Heart left ventricle (tissue), 16 donors: Measurements from ENCODE around the gene CDK10. TPM values are rescaled to one million over a fixed set of nuclear protein-coding genes. Genes with fewer than 3 reads are reported as not detected.

ENCODE experiments used
- ATAC-seq, 4 donors: fragments of 200-7000 bp; cut with Tn5 transposase; one replicate each; pipeline ENCODE4 v1.9.1; 2020 to 2022; ENCODE audit warnings: moderate library complexity in 4 of 4, mild to moderate bottlenecking in 3 of 4, moderate number of reproducible peaks in 1 of 4
- DNase-seq, 5 donors: peaks; one replicate each; pipeline ENCODE4 v3.0.0-alpha.2; 2020
- H3K27ac ChIP-seq, 12 donors: fragments of 200-600 bp; sonication (generic) in 4 of 12; one replicate each; pipeline versions ENCODE4 v1.5.0 to v1.8.0; 2016 to 2022; ENCODE audit warnings: mild to moderate bottlenecking in 2 of 12
- H3K27me3 ChIP-seq, 9 donors: fragments of 200-600 bp; sonication (generic) in 2 of 9; one replicate each; pipeline versions ENCODE4 v1.5.1 to v1.8.0; 2016 to 2022; ENCODE audit warnings: mild to moderate bottlenecking in 3 of 9
- H3K36me3 ChIP-seq, 9 donors: fragments of 200-600 bp; sonication (generic) in 2 of 9; one replicate each; pipeline versions ENCODE4 v1.5.0 to v1.8.0; 2018 to 2022; ENCODE audit warnings: mild to moderate bottlenecking in 2 of 9
- H3K4me1 ChIP-seq, 12 donors: fragments of 200-600 bp; sonication (generic) in 4 of 12; one replicate each; pipeline versions ENCODE4 v1.5.0 to v1.8.0; 2016 to 2022; ENCODE audit warnings: mild to moderate bottlenecking in 3 of 12
- H3K4me3 ChIP-seq, 12 donors: fragments of 200-600 bp; sonication (generic) in 4 of 12; one replicate each; pipeline versions ENCODE4 v1.5.0 to v1.8.0; 2017 to 2022; ENCODE audit warnings: mild to moderate bottlenecking in 9 of 12, moderate library complexity in 4 of 12
- H3K9me3 ChIP-seq, 12 donors: fragments of 200-600 bp; sonication (generic) in 4 of 12; one replicate each; pipeline versions ENCODE4 v1.5.0 to v1.8.0; 2016 to 2022; ENCODE audit warnings: mild to moderate bottlenecking in 1 of 12
- CTCF ChIP-seq, 12 donors: fragments of 200-600 bp; sonication (generic) in 4 of 12; IDR thresholded peaks; one replicate each; pipeline versions ENCODE4 v1.5.0 to v1.8.0; 2018 to 2022; ENCODE audit warnings: antibody characterized with exemption in 12 of 12, mild to moderate bottlenecking in 5 of 12
- POLR2A ChIP-seq, 2 donors: fragments of 450-650 bp; IDR thresholded peaks; one replicate each; pipeline ENCODE4 v1.6.1; 2017; ENCODE audit warnings: antibody characterized with exemption in 2 of 2, mild to moderate bottlenecking in 2 of 2, moderate library complexity in 2 of 2
- WGBS, 4 donors: extraction: QIAGEN DNeasy Blood & Tissue Kit in 2 of 4; methylation state at CpG; one replicate each; pipeline versions ENCODE4 v1.1.5 to v1.1.7; 2013 to 2018; 5-methylcytosine and 5-hydroxymethylcytosine counted together
- intact Hi-C, 10 donors: fragments of 100-400 bp; cut with DNase I; formaldehyde crosslinking; loops; one replicate each; pipeline versions ENCODE4 v1.11.1 to v1.14.2; 2022
- polyA plus RNA-seq, 2 donors: library from polyadenylated mRNA; stranded (reverse); fragments of 200-250 nt; gene quantifications; one replicate each; pipeline ENCODE4 v1.2.3, GENCODE V29; 2013
- total RNA-seq, 9 donors: library from RNA; depleted of rRNA in 2 of 9; stranded (reverse); fragments of >200 nt in 2 of 9; fragmentation: NEBNext Ultra II Directional in 3 of 9; extraction: Animal tissue kit (Norgen Biotek cat#: 25700) in 3 of 9; gene quantifications; one replicate each; pipeline versions ENCODE4 v1.1.0 to v1.2.4, GENCODE V29; 2016 to 2023
- donor health status: ischemic (EF 13 %, LVEDD 7.1; RV severe dilation, severe dysfunction).
- donor health status: healthy with polysubstance abuse.
- donor health status: DM: no; HTN: yes; CAD: no.
- donor health status: DM: no; HTN: no; CAD: no.
- donor health status: ischemic (EF 25% LVEDD 6.9; RV normal size, moderate dysfunction).
- donor health status: ischemic (EF 25% LVEDD 5.7; RV mildly dilated, moderate dysfunction).
- donor health status: healthy.
- donor health status: DM: yes; HTN: yes; CAD: no.
- donor health status: ischemic (EF 35%, LVEDD 5.7; RV mildly dilated, moderate dysfunction).
- donor health status: nonischemic (EF 11% LVEDD 7.7; RV severe dilation, severe dysfunction).
- donor health status: DM: yes; HTN: yes; CAD: no.
- donor health status: PGD.
- donor health status: ischemic (EF 29% LVEDD 5.4; RV normal size, mild dysfunction).
- donor health status: nonischemic (EF 23%, LVEDD 6.1; RV moderate dilation, normal function).

Gene CDK10
- total and polyA plus RNA-seq, 11 donors = 16.1 to 31.4 (median 21.5) TPM

GRCh38 chr16:89690392-89690901 lies 4.0 kb downstream of the CDK10 start:
- Histone ChIP-seq H3K4me3 (no peak overlapping the region), H3K27me3 (no peaks in the 10 kb centered on the region), H3K36me3 (peaks cover 0 to 55% (median 40%) of the 10 kb centered on the region in 9 donors), H3K4me1 (peaks cover 0 to 16% (median 8%) of the 10 kb centered on the region in 12 donors), H3K9me3 (no peaks in the 10 kb centered on the region), H3K27ac (no peak overlapping the region)
- WGBS, 4 donors = 86 to 94% (median 90%) methylated on average over 16 of the region's 16 CpGs
- no peak for TF ChIP-seq POLR2A (IDR thresholded peaks at IDR 0.05)
- no peak for ATAC-seq
- intact Hi-C loops = no loop called here
- DNase-seq = no peak

- peaks cover 0 to 11% (median 8%) of the 10 kb centered on the region in 12 donors for H3K4me1 ChIP-seq
- H3K36me3 ChIP-seq = peaks cover 0 to 55% (median 43%) of the 10 kb centered on the region in 9 donors
- H3K27me3 ChIP-seq = no peaks in the 10 kb centered on the region
- no peak overlapping the region for H3K4me3 ChIP-seq
- intact Hi-C loops = no loop called here
- no peak overlapping the region for H3K27ac ChIP-seq
- H3K9me3 ChIP-seq = no peaks in the 10 kb centered on the region
- DNase-seq (no peak), ATAC-seq (no peak)
- TF ChIP-seq POLR2A (IDR thresholded peaks at IDR 0.05) (no peak), CTCF (IDR thresholded peaks at IDR 0.05) (no peak)
- WGBS, 4 donors = 90 to 96% (median 95%) methylated on average over 12 to 21 of the region's 21 CpGs
Measured at GRCh38 chr16:89691231-89691985, 4.9 kb downstream of the CDK10 start.

- ATAC-seq (no peak), DNase-seq (no peak)
- TF ChIP-seq CTCF (IDR thresholded peaks at IDR 0.05) (no peak), POLR2A (IDR thresholded peaks at IDR 0.05) (no peak)
- Histone ChIP-seq H3K36me3 (peaks cover 0 to 56% (median 43%) of the 10 kb centered on the region in 9 donors), H3K9me3 (no peaks in the 10 kb centered on the region), H3K4me3 (no peak overlapping the region), H3K27me3 (no peaks in the 10 kb centered on the region), H3K27ac (no peak overlapping the region), H3K4me1 (peaks cover 0 to 16% (median 6%) of the 10 kb centered on the region in 12 donors)
- intact Hi-C loops = no loop called here
- WGBS, 4 donors = 89 to 100% (median 93%) methylated on average over 7 to 13 of the region's 13 CpGs
Measured at GRCh38 chr16:89691986-89692569, 5.6 kb downstream of the CDK10 start.

- intact Hi-C loops = no loop called here
- H3K4me3 ChIP-seq = no peak overlapping the region
- TF ChIP-seq POLR2A (IDR thresholded peaks at IDR 0.05) (no peak), CTCF (IDR thresholded peaks at IDR 0.05) (no peak)
- peaks cover 0 to 64% (median 43%) of the 10 kb centered on the region in 9 donors for H3K36me3 ChIP-seq
- no peak for DNase-seq
- H3K9me3 ChIP-seq = no peaks in the 10 kb centered on the region
- WGBS, 4 donors = 90 to 96% (median 93%) methylated on average over 8 to 11 of the region's 11 CpGs
- no peaks in the 10 kb centered on the region for H3K27me3 ChIP-seq
- H3K27ac ChIP-seq = no peak overlapping the region
- peaks cover 0 to 8% (median 0%) of the 10 kb centered on the region in 12 donors for H3K4me1 ChIP-seq
- ATAC-seq = no peak
Measured at GRCh38 chr16:89693289-89693731, 6.8 kb downstream of the CDK10 start.
